ENCODE measurements around the gene PALM2AKAP2.

GRCh38 chr9:109755040-109755439 is 25.0 kb upstream of the PALM2AKAP2 start:
- no peak for TF ChIP-seq CTCF (IDR thresholded peaks at IDR 0.05; ENCODE audit: low read length)
- no peak for TF ChIP-seq EZH2 (IDR thresholded peaks at IDR 0.05; ENCODE audit: borderline replicate concordance, low read length)

All from OCI-LY1 (cell line).